IgD-negative memory B cell (primary cell): ENCODE data around the gene MYMK. TPM values are rescaled to one million over a fixed set of nuclear protein-coding genes. Genes with fewer than 3 reads are reported as not detected.

Experiments used
- H3K27ac Mint-ChIP-seq, 3 donors: one replicate each; pipeline ENCODE4 v1.8.0; 2020 to 2022; ENCODE audit warnings: mild to moderate bottlenecking in 3 of 3, mixed read lengths in 3 of 3, moderate library complexity in 1 of 3
- H3K27me3 Mint-ChIP-seq: one replicate; pipeline ENCODE4 v1.8.0; 2021; ENCODE audit warnings: mixed read lengths
- H3K36me3 Mint-ChIP-seq: one replicate; pipeline ENCODE4 v1.8.0; 2020; ENCODE audit warnings: mild to moderate bottlenecking, mixed read lengths
- H3K4me1 Mint-ChIP-seq, 3 donors: one replicate each; pipeline ENCODE4 v1.8.0; 2020 to 2022; ENCODE audit warnings: mixed read lengths in 3 of 3, mild to moderate bottlenecking in 1 of 3
- H3K4me3 Mint-ChIP-seq, 4 donors: one replicate each; pipeline ENCODE4 v1.8.0; 2020 to 2022; ENCODE audit warnings: mild to moderate bottlenecking in 4 of 4, mixed read lengths in 4 of 4, moderate library complexity in 3 of 4
- H3K9me3 Mint-ChIP-seq, 3 donors: one replicate each; pipeline ENCODE4 v1.8.0; 2020 to 2021; ENCODE audit warnings: mixed read lengths in 3 of 3, mild to moderate bottlenecking in 1 of 3
- polyA plus RNA-seq: library from polyadenylated mRNA; unstranded; fragments of 300-500 nt; fragmentation: Illumina TruSeq; gene quantifications from one replicate; pipeline ENCODE4 v1.2.3, GENCODE V29; 2021

Gene MYMK
- polyA plus RNA-seq, 1 donor from 2014 or later = not detected

- no peaks in the 10 kb centered on the region for H3K36me3 Mint-ChIP-seq
- H3K9me3 Mint-ChIP-seq = no peaks in the 10 kb centered on the region
- H3K4me1 Mint-ChIP-seq = peaks cover 5 to 12% (median 5%) of the 10 kb centered on the region in 3 donors
- H3K4me3 Mint-ChIP-seq = peak overlapping the region in 1 of 4 donors; percentile 67
- peak overlapping the region in 1 of 3 donors; percentile 65 for H3K27ac Mint-ChIP-seq
- H3K27me3 Mint-ChIP-seq = peaks cover 4% of the 10 kb centered on the region
These were observed 39.1 kb downstream of the MYMK start for GRCh38 chr9:133485531-133486260.

DNA sequence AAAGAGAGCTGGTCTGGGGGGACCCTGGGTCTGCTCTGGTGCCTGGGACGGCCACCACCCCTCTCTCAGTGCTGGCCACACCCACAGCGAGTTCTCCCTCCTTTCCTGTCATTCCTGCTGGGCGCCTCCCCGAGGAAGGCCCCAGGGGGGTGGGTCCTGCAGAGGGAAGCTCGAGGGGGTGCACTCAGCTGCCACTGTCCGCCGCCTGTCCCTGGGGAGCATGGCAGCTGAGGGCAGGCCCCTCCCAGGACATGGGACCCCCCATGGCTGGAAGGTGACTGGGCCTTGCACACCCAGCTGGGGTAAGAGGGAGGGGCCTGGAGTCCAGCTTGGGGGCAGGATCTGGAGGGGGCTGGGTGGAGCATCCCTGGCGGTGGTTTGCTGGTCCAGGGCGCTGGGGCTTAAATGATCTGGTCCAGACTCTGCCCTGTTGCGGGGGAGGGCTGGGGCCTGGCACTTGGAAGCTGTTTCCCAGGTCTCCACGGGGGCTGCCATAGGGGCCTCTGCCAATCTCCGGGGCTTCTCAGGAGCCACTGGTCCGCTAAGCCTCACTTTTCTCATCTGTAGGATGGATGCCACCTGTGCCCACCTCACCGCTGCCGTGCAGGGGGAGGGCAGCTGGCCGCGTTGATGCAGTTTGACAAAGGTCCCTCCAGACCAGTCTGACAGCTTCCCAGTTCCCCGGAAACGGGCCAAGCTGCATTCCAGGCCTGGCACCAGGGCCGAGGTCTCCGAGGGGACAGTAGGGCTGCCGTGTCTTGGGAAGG lies 39.9 kb downstream of the MYMK start:
- no peak overlapping the region for H3K27ac Mint-ChIP-seq
- H3K4me1 Mint-ChIP-seq = peaks cover 7 to 13% (median 7%) of the 10 kb centered on the region in 3 donors
- peaks cover 2% of the 10 kb centered on the region for H3K27me3 Mint-ChIP-seq
- no peaks in the 10 kb centered on the region for H3K36me3 Mint-ChIP-seq
- H3K4me3 Mint-ChIP-seq = peak overlapping the region in 1 of 4 donors; percentile 17
- no peaks in the 10 kb centered on the region for H3K9me3 Mint-ChIP-seq

- Mint-ChIP-seq H3K9me3 (no peaks in the 10 kb centered on the region), H3K4me3 (peak overlapping the region in 2 of 4 donors; percentile 73 to 75), H3K4me1 (peaks cover 10 to 18% (median 10%) of the 10 kb centered on the region in 3 donors), H3K27ac (no peak overlapping the region), H3K27me3 (peaks cover 2% of the 10 kb centered on the region), H3K36me3 (no peaks in the 10 kb centered on the region)
These were observed 41.1 kb downstream of the MYMK start for GRCh38 chr9:133483611-133484010.

GRCh38 chr9:133478851-133479711 lies 45.7 kb downstream of the MYMK start, which contains the start of gene SLC2A6:
SLC2A6 (minus strand) TSS chr9:133479099; CDS start chr9:133479059, 40 bp downstream.
- peaks cover 3% of the 10 kb centered on the region for H3K36me3 Mint-ChIP-seq
- peak within 1 kb of the TSS; percentile 88 to 97 (median 92) for H3K4me3 Mint-ChIP-seq
- no peaks in the 10 kb centered on the region for H3K9me3 Mint-ChIP-seq
- peaks cover 2% of the 10 kb centered on the region for H3K27me3 Mint-ChIP-seq
- H3K4me1 Mint-ChIP-seq = peaks cover 14 to 29% (median 22%) of the 10 kb centered on the region in 3 donors
- H3K27ac Mint-ChIP-seq = peak within 1 kb of the TSS; percentile 76 to 91 (median 91)

DNA sequence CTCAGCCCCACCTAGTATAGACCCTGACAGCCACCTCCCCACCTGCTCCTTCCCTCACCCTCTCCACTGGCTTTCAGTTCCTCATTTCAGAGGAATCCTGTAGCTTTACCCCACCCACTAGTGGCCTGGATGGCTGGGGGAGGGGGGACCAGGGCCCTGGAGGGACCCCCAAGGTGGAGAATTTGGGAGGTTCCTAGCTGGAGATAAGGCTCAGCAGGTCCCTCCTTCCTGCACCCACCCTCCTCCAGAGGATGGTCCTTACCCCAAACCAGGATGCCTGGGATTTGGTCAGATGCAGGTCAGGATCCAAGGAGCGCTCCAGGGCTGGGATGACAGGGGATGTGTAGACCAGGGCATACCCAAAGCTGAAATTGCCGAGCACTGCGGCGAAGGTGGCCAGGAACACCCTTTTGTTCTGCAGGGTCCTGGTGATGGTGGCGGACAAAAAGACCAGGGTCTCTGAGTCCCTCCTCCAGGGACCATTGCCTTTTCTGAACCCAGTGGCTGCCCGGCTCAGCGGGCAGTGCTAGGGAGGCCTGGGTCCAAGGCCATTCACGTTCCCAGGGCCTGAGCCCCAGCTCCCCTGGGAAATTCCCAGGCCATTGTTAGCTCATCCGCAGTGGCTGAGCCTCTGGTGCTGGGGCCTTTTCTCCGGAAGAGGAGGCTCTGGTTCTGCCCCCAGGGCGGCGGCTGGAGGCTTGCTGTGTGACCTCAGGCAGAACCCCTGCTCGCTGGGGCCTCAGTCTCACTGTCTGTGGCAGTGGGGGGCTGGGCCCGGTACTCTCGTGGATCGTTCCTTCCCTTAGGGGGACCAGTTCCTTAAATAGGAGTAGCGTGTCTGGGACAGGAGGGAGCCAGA lies 46.5 kb downstream of the MYMK start:
- peaks cover 16 to 26% (median 24%) of the 10 kb centered on the region in 3 donors for H3K4me1 Mint-ChIP-seq
- H3K27ac Mint-ChIP-seq = peak overlapping the region; percentile 76 to 91 (median 81)
- H3K27me3 Mint-ChIP-seq = peaks cover under 1% of the 10 kb centered on the region
- no peaks in the 10 kb centered on the region for H3K9me3 Mint-ChIP-seq
- peak overlapping the region; percentile 88 to 97 (median 92) for H3K4me3 Mint-ChIP-seq
- peaks cover 3% of the 10 kb centered on the region for H3K36me3 Mint-ChIP-seq

DNA sequence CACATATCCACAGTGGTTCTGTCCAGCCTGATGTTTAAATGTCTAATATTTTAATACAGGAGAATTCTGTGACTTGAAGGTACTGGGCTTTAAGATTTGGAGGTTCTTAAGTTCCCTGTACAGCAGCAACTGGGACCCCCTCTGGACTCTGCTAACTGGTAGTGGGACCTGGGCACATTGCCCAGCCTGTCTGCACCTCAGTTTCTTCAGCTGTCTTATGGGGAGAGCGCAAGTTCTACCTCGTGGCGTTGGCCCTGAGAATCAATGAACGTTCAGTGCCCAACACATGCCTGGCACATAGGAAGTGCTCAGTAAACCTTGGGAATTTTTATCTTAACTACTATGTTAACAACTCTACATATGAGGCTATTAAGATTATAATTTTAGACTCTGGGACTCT lies 47.3 kb downstream of the MYMK start:
- H3K9me3 Mint-ChIP-seq = no peaks in the 10 kb centered on the region
- peaks cover 16 to 24% (median 24%) of the 10 kb centered on the region in 3 donors for H3K4me1 Mint-ChIP-seq
- no peaks in the 10 kb centered on the region for H3K27me3 Mint-ChIP-seq
- H3K27ac Mint-ChIP-seq = peak overlapping the region; percentile 76 to 91 (median 81)
- H3K4me3 Mint-ChIP-seq = peak overlapping the region; percentile 88 to 97 (median 92)
- H3K36me3 Mint-ChIP-seq = peaks cover 3% of the 10 kb centered on the region

DNA sequence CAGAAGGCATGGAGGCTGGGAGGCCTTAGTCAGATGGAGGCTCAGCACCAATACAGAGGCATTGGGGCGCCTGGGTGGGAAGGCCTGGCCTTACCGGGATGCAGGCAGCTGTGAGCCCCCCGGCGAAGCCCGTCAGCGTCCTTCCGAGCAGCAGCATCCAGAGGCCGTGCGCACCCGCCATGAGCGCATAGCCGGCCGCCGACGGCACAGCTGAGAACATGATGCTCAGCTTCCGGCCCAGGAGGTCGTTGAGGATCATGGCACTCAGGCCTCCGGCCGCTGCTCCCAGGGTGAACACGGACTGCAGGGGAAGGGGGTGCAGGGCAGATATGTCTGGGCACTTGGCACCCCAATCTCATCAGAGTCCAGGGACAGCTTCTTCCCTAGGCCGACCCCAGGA lies 47.8 kb downstream of the MYMK start:
- Mint-ChIP-seq H3K27me3 (no peaks in the 10 kb centered on the region), H3K4me1 (peaks cover 16 to 24% (median 24%) of the 10 kb centered on the region in 3 donors), H3K27ac (peak overlapping the region in 2 of 3 donors; percentile 53 to 91), H3K4me3 (peak overlapping the region in 3 of 4 donors; percentile 32 to 88 (median 83)), H3K36me3 (peaks cover 3% of the 10 kb centered on the region), H3K9me3 (no peaks in the 10 kb centered on the region)

GRCh38 chr9:133476036-133476931 lies 48.5 kb downstream of the MYMK start:
- peaks cover 16 to 24% (median 24%) of the 10 kb centered on the region in 3 donors for H3K4me1 Mint-ChIP-seq
- H3K27me3 Mint-ChIP-seq = no peaks in the 10 kb centered on the region
- H3K36me3 Mint-ChIP-seq = peaks cover 3% of the 10 kb centered on the region
- no peaks in the 10 kb centered on the region for H3K9me3 Mint-ChIP-seq
- H3K4me3 Mint-ChIP-seq = peak overlapping the region in 2 of 4 donors; percentile 32 to 83
- H3K27ac Mint-ChIP-seq = peak overlapping the region in 2 of 3 donors; percentile 18 to 53

- H3K27ac Mint-ChIP-seq = no peak overlapping the region
- peaks cover 18 to 24% (median 24%) of the 10 kb centered on the region in 3 donors for H3K4me1 Mint-ChIP-seq
- H3K4me3 Mint-ChIP-seq = peak overlapping the region in 1 of 4 donors; percentile 60
These were observed 49.3 kb downstream of the MYMK start for GRCh38 chr9:133475292-133476012.

GRCh38 chr9:133474853-133475252 lies 49.9 kb downstream of the MYMK start:
- Mint-ChIP-seq H3K4me1 (peaks cover 16 to 22% (median 22%) of the 10 kb centered on the region in 3 donors), H3K36me3 (peaks cover 3% of the 10 kb centered on the region)

More at GRCh38 chr9:133475292-133476012, 49.3 kb downstream of the MYMK start:
- H3K36me3 Mint-ChIP-seq = peaks cover 3% of the 10 kb centered on the region
- H3K9me3 Mint-ChIP-seq = no peaks in the 10 kb centered on the region
- H3K27me3 Mint-ChIP-seq = no peaks in the 10 kb centered on the region

GRCh38 chr9:133474215-133474614 lies 50.5 kb downstream of the MYMK start:
- Mint-ChIP-seq H3K4me1 (peaks cover 13 to 19% (median 18%) of the 10 kb centered on the region in 3 donors), H3K36me3 (peaks cover 3% of the 10 kb centered on the region), H3K27me3 (no peaks in the 10 kb centered on the region), H3K9me3 (no peaks in the 10 kb centered on the region), H3K27ac (peak overlapping the region in 2 of 3 donors; percentile 33 to 63), H3K4me3 (peak overlapping the region in 1 of 4 donors; percentile 3)

More at GRCh38 chr9:133474853-133475252, 49.9 kb downstream of the MYMK start:
- Mint-ChIP-seq H3K27ac (no peak overlapping the region), H3K27me3 (no peaks in the 10 kb centered on the region), H3K9me3 (no peaks in the 10 kb centered on the region), H3K4me3 (no peak overlapping the region)

GRCh38 chr9:133473743-133474142 lies 51.0 kb downstream of the MYMK start:
- H3K27ac Mint-ChIP-seq = peak overlapping the region in 1 of 3 donors; percentile 33
- H3K9me3 Mint-ChIP-seq = no peaks in the 10 kb centered on the region
- peaks cover 13 to 19% (median 18%) of the 10 kb centered on the region in 3 donors for H3K4me1 Mint-ChIP-seq
- no peaks in the 10 kb centered on the region for H3K27me3 Mint-ChIP-seq
- peak overlapping the region in 1 of 4 donors; percentile 3 for H3K4me3 Mint-ChIP-seq
- H3K36me3 Mint-ChIP-seq = peaks cover 3% of the 10 kb centered on the region
